HCT116 (cell line): ENCODE results near the gene DNMT1. TPM values are rescaled to one million over a fixed set of nuclear protein-coding genes. Genes with fewer than 3 reads are reported as not detected.

Source experiments
- ATAC-seq: fragments of 200-7000 bp; cut with Tn5 transposase; 2 replicates; pipeline ENCODE4 v1.9.1; 2020; ENCODE audit warnings: mild to moderate bottlenecking, moderate library complexity
- BruUV-seq: library from RNA; stranded (reverse); fragments of 400-500 nt; replicated peaks from 2 replicates; lab custom pipeline; 2021; lab: Mats Ljungman, UMichigan
- CTCF ChIA-PET: fragments of 300-600 bp; sonication (Branson Sonifier 250); formaldehyde crosslinking; loops from one replicate; lab custom pipeline; 2021; ENCODE audit warnings: antibody characterized with exemption; lab: Charles Lee
- POLR2A ChIA-PET: fragments of 300-600, 350-600 bp; sonication (Branson Sonifier 250); formaldehyde crosslinking; loops from one replicate; lab custom pipeline; 2021; ENCODE audit warnings: antibody characterized with exemption; lab: Charles Lee
- RAD21 ChIA-PET, 2 experiments: fragments of 300-600 bp; sonication (Branson Sonifier 250); formaldehyde crosslinking; loops; one replicate each; lab custom pipeline; 2023; ENCODE audit warnings: low total read pairs in 2 of 2; ENCODE audit not compliant: uncharacterized antibody in 2 of 2, unreplicated experiment in 2 of 2, low non-redundant PET in 1 of 2; lab: Charles Lee
- DNase-seq: peaks from one replicate; pipeline ENCODE4 v3.0.0-alpha.2; 2010; ENCODE audit warnings: low read depth, low spot score
- H2AFZ ChIP-seq: fragments of 200-600 bp; shearing (Covaris generic), sonication (generic); 2 replicates; pipeline ENCODE4 v1.6.1; 2017; ENCODE audit warnings: low read depth, mixed run types, mixed read lengths, antibody characterized with exemption, low read length; ENCODE audit not compliant: poor library complexity, severe bottlenecking
- H3K27ac ChIP-seq: 2 replicates; pipeline ENCODE4 v1.5.1; 2012; ENCODE audit warnings: low read depth, low read length
- H3K27me3 ChIP-seq: fragments of 200-600 bp; sonication (generic); 2 replicates; pipeline ENCODE4 v1.6.1; 2016; ENCODE audit warnings: mixed run types, low read length, mixed read lengths; ENCODE audit not compliant: insufficient read depth
- H3K36me3 ChIP-seq, 2 experiments: fragments of 200-500 bp in 1 of 2; fragments of 200-600 bp in 1 of 2; sonication (Bioruptor generic) in 1 of 2; sonication (generic) in 1 of 2; 2 replicates each; pipeline versions ENCODE4 v1.5.1 to v1.6.1; 2014 to 2016; ENCODE audit warnings: low read length in 2 of 2, inconsistent platforms in 1 of 2, mixed read lengths in 1 of 2, mixed run types in 1 of 2; ENCODE audit not compliant: insufficient read depth in 2 of 2, control insufficient read depth in 1 of 2
- H3K4me1 ChIP-seq, 2 experiments: fragments of 200-600 bp in 1 of 2; sonication (generic) in 1 of 2; 2 replicates each; pipeline versions ENCODE4 v1.5.1 to v1.6.1; 2012 to 2017; ENCODE audit warnings: low read length in 2 of 2, inconsistent platforms in 1 of 2, mild to moderate bottlenecking in 1 of 2, mixed read lengths in 1 of 2, mixed run types in 1 of 2, moderate library complexity in 1 of 2; ENCODE audit not compliant: insufficient read depth in 2 of 2, control insufficient read depth in 1 of 2
- H3K4me2 ChIP-seq: fragments of 200-600 bp; sonication (generic); 2 replicates; pipeline ENCODE4 v1.6.1; 2017; ENCODE audit warnings: mixed run types, low read length, mixed read lengths
- H3K4me3 ChIP-seq, 2 experiments: fragments of 200-600 bp in 1 of 2; sonication (generic) in 1 of 2; replicated peaks in 1 of 2; 2 replicates each; pipeline ENCODE4 v1.5.1; 2011 to 2016; ENCODE audit warnings: low read length in 2 of 2, control low read depth in 1 of 2, low read depth in 1 of 2, mild to moderate bottlenecking in 1 of 2, mixed read lengths in 1 of 2, mixed run types in 1 of 2
- H3K79me2 ChIP-seq: fragments of 200-600 bp; sonication (generic); 2 replicates; pipeline ENCODE4 v1.6.1; 2017; ENCODE audit warnings: mild to moderate bottlenecking, mixed run types, low read length, moderate library complexity, mixed read lengths; ENCODE audit not compliant: insufficient read depth
- H3K9ac ChIP-seq: fragments of 200-600 bp; sonication (generic); 2 replicates; pipeline ENCODE4 v1.6.1; 2016; ENCODE audit warnings: low read length, mixed read lengths
- H3K9me2 ChIP-seq: fragments of 200-600 bp; sonication (generic), shearing (Covaris generic); 2 replicates; pipeline ENCODE4 v1.6.1; 2017; ENCODE audit warnings: mixed run types, mild to moderate bottlenecking, moderate library complexity; ENCODE audit not compliant: insufficient read depth
- H3K9me3 ChIP-seq, 2 experiments: fragments of 200-500 bp in 1 of 2; fragments of 200-600 bp in 1 of 2; sonication (Bioruptor generic) in 1 of 2; sonication (generic) in 1 of 2; 2 replicates each; pipeline ENCODE4 v1.6.1; 2014 to 2017; ENCODE audit warnings: low read length in 2 of 2, mixed read lengths in 2 of 2, inconsistent platforms in 1 of 2, low read depth in 1 of 2, mild to moderate bottlenecking in 1 of 2, mixed run types in 1 of 2, moderate library complexity in 1 of 2; ENCODE audit not compliant: control insufficient read depth in 1 of 2, insufficient read depth in 1 of 2
- H4K20me1 ChIP-seq: fragments of 200-600 bp; sonication (generic), shearing (Covaris generic); 2 replicates; pipeline ENCODE4 v1.6.1; 2017; ENCODE audit warnings: mixed run types, mild to moderate bottlenecking, moderate library complexity; ENCODE audit not compliant: insufficient read depth
- CBX3 ChIP-seq: IDR thresholded peaks from 2 replicates; pipeline ENCODE4 v1.6.1; 2012; ENCODE audit warnings: low read depth
- CEBPB ChIP-seq: IDR thresholded peaks from 2 replicates; pipeline ENCODE4 v1.6.1; 2012; ENCODE audit warnings: low read depth
- EGR1 ChIP-seq: IDR thresholded peaks from 2 replicates; pipeline ENCODE4 v1.6.1; 2012; ENCODE audit warnings: low read depth
- JUND ChIP-seq: IDR thresholded peaks from 2 replicates; pipeline ENCODE4 v1.6.1; 2012
- SP1 ChIP-seq: IDR thresholded peaks from 2 replicates; pipeline ENCODE4 v1.6.1; 2012; ENCODE audit warnings: low read depth
- TCF7L2 ChIP-seq: IDR thresholded peaks from 2 replicates; pipeline ENCODE4 v1.7.0; 2011; ENCODE audit warnings: borderline replicate concordance, inconsistent platforms; ENCODE audit not compliant: insufficient read depth, insufficient read length; ENCODE audit errors: extremely low read depth
- YY1 ChIP-seq: IDR thresholded peaks from 2 replicates; pipeline ENCODE4 v1.6.1; 2011; ENCODE audit warnings: low read length, low read depth, moderate library complexity, mild to moderate bottlenecking; ENCODE audit not compliant: insufficient replicate concordance; ENCODE audit errors: extremely low read depth
- ZFX ChIP-seq: fragments of 450-650 bp; IDR thresholded peaks from 2 replicates; pipeline ENCODE4 v1.6.1; 2017
- ZNF274 ChIP-seq: fragments of 200-500 bp; sonication (Bioruptor generic); IDR thresholded peaks from 2 replicates; pipeline ENCODE4 v1.6.1; 2014; ENCODE audit warnings: mild to moderate bottlenecking, low read depth, low read length, inconsistent platforms
- intact Hi-C: fragments of 100-400 bp; cut with micrococcal nuclease; formaldehyde crosslinking; loops from 2 replicates; pipeline ENCODE4 v1.10.0; 2022
- total RNA-seq: library from RNA; stranded (reverse); gene quantifications from one replicate; pipeline ENCODE4 v1.2.1, GENCODE V29; 2021; ENCODE audit not compliant: unreplicated experiment
- TF ChIP-seq, protein P1 (sequence below): IDR thresholded peaks from 2 replicates; pipeline ENCODE4 v1.6.1; 2011; ENCODE audit warnings: mild to moderate bottlenecking, low read length, moderate library complexity; ENCODE audit not compliant: insufficient replicate concordance; ENCODE audit errors: extremely low read depth
- TF ChIP-seq, protein P2 (sequence below): IDR thresholded peaks from 2 replicates; pipeline ENCODE4 v1.6.1; 2012
- TF ChIP-seq, protein P3 (sequence below): IDR thresholded peaks from 2 replicates; pipeline ENCODE4 v1.6.1; 2012; ENCODE audit warnings: low read depth
- TF ChIP-seq, protein P4 (sequence below): IDR thresholded peaks from 2 replicates; pipeline ENCODE4 v1.6.1; 2012

Gene DNMT1
- total RNA-seq, 1 experiment from 2014 or later: 235 TPM

DNA sequence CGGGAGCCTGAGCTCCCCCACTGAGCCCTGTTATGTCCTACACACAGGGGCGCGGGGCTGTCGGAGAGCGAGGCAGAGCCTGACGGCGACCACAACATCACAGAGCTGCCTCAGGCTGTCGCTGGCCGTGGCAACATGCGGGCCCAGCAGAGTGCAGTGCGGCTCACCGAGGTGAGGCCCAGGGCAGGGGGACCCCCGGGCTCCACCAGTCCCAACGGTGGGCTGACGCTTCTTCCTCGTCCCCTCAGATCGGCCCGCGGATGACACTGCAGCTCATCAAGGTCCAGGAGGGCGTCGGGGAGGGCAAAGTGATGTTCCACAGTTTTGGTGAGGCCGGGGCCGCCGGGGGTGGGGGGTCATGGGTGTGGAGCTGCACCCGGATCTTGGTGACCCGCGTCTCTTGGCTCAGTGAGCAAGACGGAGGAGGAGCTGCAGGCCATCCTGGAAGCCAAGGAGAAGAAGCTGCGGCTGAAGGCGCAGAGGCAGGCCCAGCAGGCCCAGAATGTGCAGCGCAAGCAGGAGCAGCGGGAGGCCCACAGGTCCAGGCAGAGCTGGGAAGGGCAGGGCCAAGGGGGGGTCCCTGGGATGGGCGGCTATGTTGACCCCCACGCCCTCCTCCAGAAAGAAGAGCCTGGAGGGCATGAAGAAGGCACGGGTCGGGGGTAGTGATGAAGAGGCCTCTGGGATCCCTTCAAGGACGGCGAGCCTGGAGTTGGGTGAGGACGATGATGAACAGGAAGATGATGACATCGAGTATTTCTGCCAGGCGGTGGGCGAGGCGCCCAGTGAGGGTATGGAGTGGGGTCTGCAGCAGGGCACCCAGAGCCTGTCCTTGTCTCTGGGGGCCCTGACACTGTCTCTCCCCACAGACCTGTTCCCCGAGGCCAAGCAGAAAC is 84.4 kb downstream of the DNMT1 start:
- no peak overlapping the region for H3K9ac ChIP-seq
- no peaks in the 10 kb centered on the region for H3K27me3 ChIP-seq
- CTCF ChIA-PET: interaction anchor here (1.8 kb wide), 1 partner anchor 11 kb away, joined by 6 read pairs; no protein-coding TSS in a partner anchor
- no peak overlapping the region for H3K27ac ChIP-seq
- no TSS peak for BruUV-seq
- ATAC-seq (no peak), DNase-seq (no peak)
- H3K4me2 ChIP-seq: no peak overlapping the region
- H3K36me3 ChIP-seq: peaks cover 36 to 47% of the 10 kb centered on the region in 2 experiments
- peaks cover 46% of the 10 kb centered on the region for H3K79me2 ChIP-seq
- H2AFZ ChIP-seq: no peak overlapping the region
- no peak overlapping the region for H3K4me3 ChIP-seq
- no peaks in the 10 kb centered on the region for H4K20me1 ChIP-seq
- RAD21 ChIA-PET: no interaction called here
- peaks cover 12 to 53% of the 10 kb centered on the region in 2 experiments for H3K4me1 ChIP-seq
- H3K9me3 ChIP-seq: no peaks in the 10 kb centered on the region
- POLR2A ChIA-PET: no interaction called here
- no peaks in the 10 kb centered on the region for H3K9me2 ChIP-seq
- intact Hi-C loops: no loop called here
- TF ChIP-seq YY1 (no peak), ZNF274 (no peak)

DNA sequence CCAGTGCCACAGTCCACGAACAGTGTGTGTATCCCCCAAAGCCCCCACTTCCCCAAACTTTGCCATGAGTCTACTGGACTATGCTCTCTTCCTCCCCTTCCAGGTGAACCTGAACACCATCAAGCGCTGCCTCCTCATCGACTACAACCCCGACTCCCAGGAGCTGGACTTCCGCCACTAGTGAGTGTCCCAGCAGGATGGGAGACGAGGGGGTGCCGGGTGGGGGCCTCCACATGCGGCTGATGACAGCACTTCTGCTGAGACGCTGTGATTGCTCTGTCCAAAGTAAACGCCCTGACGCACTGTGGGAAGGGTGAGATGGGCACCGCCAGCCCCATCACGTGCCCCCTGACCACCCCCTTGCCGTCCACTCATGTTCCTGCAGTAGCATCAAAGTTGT is 85.2 kb downstream of the DNMT1 start:
- Histone ChIP-seq H3K36me3 (peaks cover 36 to 42% of the 10 kb centered on the region in 2 experiments), H3K27ac (no peak overlapping the region), H2AFZ (no peak overlapping the region), H3K27me3 (no peaks in the 10 kb centered on the region), H3K79me2 (peaks cover 46% of the 10 kb centered on the region), H4K20me1 (no peaks in the 10 kb centered on the region), H3K4me3 (no peak overlapping the region), H3K9me2 (no peaks in the 10 kb centered on the region), H3K9me3 (no peaks in the 10 kb centered on the region), H3K9ac (no peak overlapping the region), H3K4me2 (no peak overlapping the region), H3K4me1 (peaks cover 12 to 54% of the 10 kb centered on the region in 2 experiments)
- POLR2A ChIA-PET: no interaction called here
- DNase-seq (no peak), ATAC-seq (no peak)
- RAD21 ChIA-PET: no interaction called here
- intact Hi-C loops: no loop called here
- CTCF ChIA-PET: interaction anchor here (1.8 kb wide), 1 partner anchor 10 kb away, joined by 6 read pairs; no protein-coding TSS in a partner anchor
- no TSS peak for BruUV-seq
- TF ChIP-seq ZNF274 (no peak), TCF7L2 (no peak), EGR1 (no peak), JUND (no peak), CBX3 (no peak), CEBPB (no peak), SP1 (no peak), ZFX (no peak)
- TF ChIP-seq, protein P1, sequence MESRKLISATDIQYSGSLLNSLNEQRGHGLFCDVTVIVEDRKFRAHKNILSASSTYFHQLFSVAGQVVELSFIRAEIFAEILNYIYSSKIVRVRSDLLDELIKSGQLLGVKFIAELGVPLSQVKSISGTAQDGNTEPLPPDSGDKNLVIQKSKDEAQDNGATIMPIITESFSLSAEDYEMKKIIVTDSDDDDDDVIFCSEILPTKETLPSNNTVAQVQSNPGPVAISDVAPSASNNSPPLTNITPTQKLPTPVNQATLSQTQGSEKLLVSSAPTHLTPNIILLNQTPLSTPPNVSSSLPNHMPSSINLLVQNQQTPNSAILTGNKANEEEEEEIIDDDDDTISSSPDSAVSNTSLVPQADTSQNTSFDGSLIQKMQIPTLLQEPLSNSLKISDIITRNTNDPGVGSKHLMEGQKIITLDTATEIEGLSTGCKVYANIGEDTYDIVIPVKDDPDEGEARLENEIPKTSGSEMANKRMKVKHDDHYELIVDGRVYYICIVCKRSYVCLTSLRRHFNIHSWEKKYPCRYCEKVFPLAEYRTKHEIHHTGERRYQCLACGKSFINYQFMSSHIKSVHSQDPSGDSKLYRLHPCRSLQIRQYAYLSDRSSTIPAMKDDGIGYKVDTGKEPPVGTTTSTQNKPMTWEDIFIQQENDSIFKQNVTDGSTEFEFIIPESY: no peak
- TF ChIP-seq, protein P2, sequence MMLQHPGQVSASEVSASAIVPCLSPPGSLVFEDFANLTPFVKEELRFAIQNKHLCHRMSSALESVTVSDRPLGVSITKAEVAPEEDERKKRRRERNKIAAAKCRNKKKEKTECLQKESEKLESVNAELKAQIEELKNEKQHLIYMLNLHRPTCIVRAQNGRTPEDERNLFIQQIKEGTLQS: no peak
- TF ChIP-seq, protein P3, sequence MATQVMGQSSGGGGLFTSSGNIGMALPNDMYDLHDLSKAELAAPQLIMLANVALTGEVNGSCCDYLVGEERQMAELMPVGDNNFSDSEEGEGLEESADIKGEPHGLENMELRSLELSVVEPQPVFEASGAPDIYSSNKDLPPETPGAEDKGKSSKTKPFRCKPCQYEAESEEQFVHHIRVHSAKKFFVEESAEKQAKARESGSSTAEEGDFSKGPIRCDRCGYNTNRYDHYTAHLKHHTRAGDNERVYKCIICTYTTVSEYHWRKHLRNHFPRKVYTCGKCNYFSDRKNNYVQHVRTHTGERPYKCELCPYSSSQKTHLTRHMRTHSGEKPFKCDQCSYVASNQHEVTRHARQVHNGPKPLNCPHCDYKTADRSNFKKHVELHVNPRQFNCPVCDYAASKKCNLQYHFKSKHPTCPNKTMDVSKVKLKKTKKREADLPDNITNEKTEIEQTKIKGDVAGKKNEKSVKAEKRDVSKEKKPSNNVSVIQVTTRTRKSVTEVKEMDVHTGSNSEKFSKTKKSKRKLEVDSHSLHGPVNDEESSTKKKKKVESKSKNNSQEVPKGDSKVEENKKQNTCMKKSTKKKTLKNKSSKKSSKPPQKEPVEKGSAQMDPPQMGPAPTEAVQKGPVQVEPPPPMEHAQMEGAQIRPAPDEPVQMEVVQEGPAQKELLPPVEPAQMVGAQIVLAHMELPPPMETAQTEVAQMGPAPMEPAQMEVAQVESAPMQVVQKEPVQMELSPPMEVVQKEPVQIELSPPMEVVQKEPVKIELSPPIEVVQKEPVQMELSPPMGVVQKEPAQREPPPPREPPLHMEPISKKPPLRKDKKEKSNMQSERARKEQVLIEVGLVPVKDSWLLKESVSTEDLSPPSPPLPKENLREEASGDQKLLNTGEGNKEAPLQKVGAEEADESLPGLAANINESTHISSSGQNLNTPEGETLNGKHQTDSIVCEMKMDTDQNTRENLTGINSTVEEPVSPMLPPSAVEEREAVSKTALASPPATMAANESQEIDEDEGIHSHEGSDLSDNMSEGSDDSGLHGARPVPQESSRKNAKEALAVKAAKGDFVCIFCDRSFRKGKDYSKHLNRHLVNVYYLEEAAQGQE: no peak
- TF ChIP-seq, protein P4, sequence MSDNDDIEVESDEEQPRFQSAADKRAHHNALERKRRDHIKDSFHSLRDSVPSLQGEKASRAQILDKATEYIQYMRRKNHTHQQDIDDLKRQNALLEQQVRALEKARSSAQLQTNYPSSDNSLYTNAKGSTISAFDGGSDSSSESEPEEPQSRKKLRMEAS: no peak
